OCI-LY1 (cell line): ENCODE measurements around the gene TACO1.

Experiments
- H2AFZ ChIP-seq: fragments of 200-600 bp; sonication (generic), shearing (Covaris generic); 2 replicates; pipeline ENCODE4 v1.6.0; 2014; ENCODE audit warnings: antibody characterized with exemption, mild to moderate bottlenecking, low read length
- H3F3A ChIP-seq: fragments of 200-600 bp; sonication (generic), shearing (Covaris generic); 2 replicates; pipeline ENCODE4 v1.6.0; 2014; ENCODE audit warnings: mild to moderate bottlenecking, antibody characterized with exemption, low read length, moderate library complexity; ENCODE audit not compliant: insufficient read depth
- H3K27ac ChIP-seq: fragments of 200-600 bp; sonication (generic); 2 replicates; pipeline ENCODE4 v1.5.1; 2014; ENCODE audit warnings: low read length, mixed run types, mild to moderate bottlenecking, low read depth; ENCODE audit not compliant: poor library complexity, severe bottlenecking
- H3K27me3 ChIP-seq: fragments of 200-600 bp; sonication (generic); 2 replicates; pipeline ENCODE4 v1.6.0; 2014; ENCODE audit warnings: antibody characterized with exemption, mild to moderate bottlenecking, low read length, moderate library complexity; ENCODE audit not compliant: insufficient read depth
- H3K36me3 ChIP-seq: fragments of 200-600 bp; sonication (generic); 2 replicates; pipeline ENCODE4 v1.6.1; 2014; ENCODE audit warnings: mild to moderate bottlenecking, antibody characterized with exemption, low read length, moderate library complexity, mixed read lengths; ENCODE audit not compliant: insufficient read depth
- H3K4me1 ChIP-seq: fragments of 200-600 bp; sonication (generic); 2 replicates; pipeline ENCODE4 v1.5.1; 2014; ENCODE audit warnings: mild to moderate bottlenecking, low read length, moderate library complexity; ENCODE audit not compliant: insufficient read depth, severe bottlenecking
- H3K4me2 ChIP-seq: fragments of 200-600 bp; sonication (generic), shearing (Covaris generic); 2 replicates; pipeline ENCODE4 v1.6.1; 2014; ENCODE audit warnings: low read length
- H3K4me3 ChIP-seq: fragments of 200-600 bp; sonication (generic); 2 replicates; pipeline ENCODE4 v1.5.1; 2014; ENCODE audit warnings: low read length, low read depth, mild to moderate bottlenecking, mixed read lengths; ENCODE audit not compliant: poor library complexity, severe bottlenecking
- H3K79me2 ChIP-seq: fragments of 200-600 bp; shearing (Covaris generic); 2 replicates; pipeline ENCODE4 v1.6.1; 2016; ENCODE audit warnings: mixed run types, low read length, mixed read lengths; ENCODE audit not compliant: insufficient read depth
- H3K9ac ChIP-seq: fragments of 200-600 bp; sonication (generic), shearing (Covaris generic); 2 replicates; pipeline ENCODE4 v1.6.1; 2014; ENCODE audit warnings: mild to moderate bottlenecking, low read length, mixed read lengths
- H3K9me2 ChIP-seq: fragments of 200-600 bp; sonication (generic), shearing (Covaris generic); 2 replicates; pipeline ENCODE4 v1.6.1; 2014; ENCODE audit warnings: low read depth, mild to moderate bottlenecking, low read length, mixed read lengths
- H3K9me3 ChIP-seq: fragments of 200-600 bp; shearing (Covaris generic); 2 replicates; pipeline ENCODE4 v1.6.1; 2014; ENCODE audit warnings: low read length, mixed read lengths
- H4K20me1 ChIP-seq: fragments of 200-600 bp; sonication (generic), shearing (Covaris generic); 2 replicates; pipeline ENCODE4 v1.6.0; 2016; ENCODE audit warnings: mild to moderate bottlenecking, low read length; ENCODE audit not compliant: insufficient read depth
- EZH2 ChIP-seq: fragments of 200-600 bp; sonication (generic), shearing (Covaris generic); IDR thresholded peaks from 2 replicates; pipeline ENCODE4 v1.8.0; 2017; ENCODE audit warnings: borderline replicate concordance, mixed run types, mild to moderate bottlenecking, antibody characterized with exemption, low read length, moderate library complexity, mixed read lengths
- TF ChIP-seq, protein P1 (sequence below): fragments of 200-600 bp; sonication (generic), shearing (Covaris generic); IDR thresholded peaks from 2 replicates; pipeline ENCODE4 v1.5.1; 2017; ENCODE audit warnings: mild to moderate bottlenecking, antibody characterized with exemption, low read length, moderate library complexity, mixed read lengths

The TACO1 gene

DNA sequence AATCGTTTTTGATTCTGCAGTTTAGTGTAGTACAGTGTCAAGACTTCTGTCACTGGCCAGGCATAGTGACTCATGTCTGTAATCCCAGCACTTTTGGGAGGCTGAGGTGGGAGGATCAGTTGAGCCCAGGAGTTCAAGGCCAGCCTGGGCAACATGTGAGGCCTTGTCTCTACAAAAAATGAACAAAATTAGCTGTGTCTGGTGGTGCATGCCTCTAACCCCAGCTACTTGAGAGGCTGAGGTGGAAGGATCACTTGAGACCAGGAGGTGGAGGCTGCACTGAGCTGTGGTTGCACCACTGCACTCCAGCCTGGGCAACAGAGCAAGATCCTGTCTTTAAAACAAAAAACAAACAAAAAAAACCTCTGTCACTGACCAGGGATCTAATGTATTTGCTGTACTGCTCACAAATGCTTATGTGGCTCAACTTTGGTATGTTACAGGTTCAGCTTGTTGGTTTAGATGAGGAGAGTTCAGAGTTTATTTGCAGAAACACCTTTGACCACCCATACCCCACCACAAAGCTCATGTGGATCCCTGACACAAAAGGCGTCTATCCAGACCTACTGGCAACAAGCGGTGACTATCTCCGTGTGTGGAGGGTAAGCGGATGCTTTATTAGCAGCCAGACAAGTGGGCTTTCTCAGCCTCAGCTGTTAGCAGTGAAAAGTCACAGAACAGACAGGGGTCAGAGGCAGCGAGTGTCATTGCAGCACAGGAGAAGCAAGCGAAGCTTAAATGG, 22.5 kb upstream of the TACO1 start:
- no peak overlapping the region for H3K9ac ChIP-seq
- H3K4me2 ChIP-seq: no peak overlapping the region
- H3K4me3 ChIP-seq: no peak overlapping the region
- H4K20me1 ChIP-seq: no peaks in the 10 kb centered on the region
- no peak overlapping the region for H2AFZ ChIP-seq
- H3K79me2 ChIP-seq: peaks cover 3% of the 10 kb centered on the region; the same call in 1 of the 2 replicates
- peaks cover 44% of the 10 kb centered on the region for H3K36me3 ChIP-seq
- no peaks in the 10 kb centered on the region for H3K9me2 ChIP-seq
- H3K27me3 ChIP-seq: no peaks in the 10 kb centered on the region
- H3K27ac ChIP-seq: no peak overlapping the region
- H3F3A ChIP-seq: no peaks in the 10 kb centered on the region
- H3K4me1 ChIP-seq: no peaks in the 10 kb centered on the region
- H3K9me3 ChIP-seq: no peaks in the 10 kb centered on the region
- TF ChIP-seq, protein P1, sequence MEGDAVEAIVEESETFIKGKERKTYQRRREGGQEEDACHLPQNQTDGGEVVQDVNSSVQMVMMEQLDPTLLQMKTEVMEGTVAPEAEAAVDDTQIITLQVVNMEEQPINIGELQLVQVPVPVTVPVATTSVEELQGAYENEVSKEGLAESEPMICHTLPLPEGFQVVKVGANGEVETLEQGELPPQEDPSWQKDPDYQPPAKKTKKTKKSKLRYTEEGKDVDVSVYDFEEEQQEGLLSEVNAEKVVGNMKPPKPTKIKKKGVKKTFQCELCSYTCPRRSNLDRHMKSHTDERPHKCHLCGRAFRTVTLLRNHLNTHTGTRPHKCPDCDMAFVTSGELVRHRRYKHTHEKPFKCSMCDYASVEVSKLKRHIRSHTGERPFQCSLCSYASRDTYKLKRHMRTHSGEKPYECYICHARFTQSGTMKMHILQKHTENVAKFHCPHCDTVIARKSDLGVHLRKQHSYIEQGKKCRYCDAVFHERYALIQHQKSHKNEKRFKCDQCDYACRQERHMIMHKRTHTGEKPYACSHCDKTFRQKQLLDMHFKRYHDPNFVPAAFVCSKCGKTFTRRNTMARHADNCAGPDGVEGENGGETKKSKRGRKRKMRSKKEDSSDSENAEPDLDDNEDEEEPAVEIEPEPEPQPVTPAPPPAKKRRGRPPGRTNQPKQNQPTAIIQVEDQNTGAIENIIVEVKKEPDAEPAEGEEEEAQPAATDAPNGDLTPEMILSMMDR: no peak
- no peak for TF ChIP-seq EZH2

DNA sequence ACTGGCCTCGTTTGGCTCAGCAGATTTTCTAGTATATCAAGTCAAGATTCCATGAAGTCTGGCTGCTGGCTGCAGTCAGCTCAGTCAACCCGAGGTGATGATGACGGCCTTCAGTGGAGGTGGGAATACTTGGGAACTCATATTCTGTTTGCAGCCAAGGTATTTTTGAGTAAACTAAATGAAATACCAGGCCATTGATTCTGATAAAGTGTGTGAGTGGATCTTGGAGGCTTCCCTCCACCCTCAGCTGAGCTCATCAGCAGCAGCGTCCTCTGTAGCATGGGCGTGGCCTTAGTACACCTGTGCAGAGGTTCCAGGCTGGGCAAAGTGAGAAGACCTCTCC, 22.0 kb upstream of the TACO1 start:
- H3K27me3 ChIP-seq: no peaks in the 10 kb centered on the region
- peaks cover 50% of the 10 kb centered on the region for H3K36me3 ChIP-seq
- H4K20me1 ChIP-seq: no peaks in the 10 kb centered on the region
- H3K4me2 ChIP-seq: no peak overlapping the region
- no peaks in the 10 kb centered on the region for H3K4me1 ChIP-seq
- TF ChIP-seq EZH2: no peak
- TF ChIP-seq, protein P1: no peak
- no peak overlapping the region for H2AFZ ChIP-seq
- H3K27ac ChIP-seq: no peak overlapping the region
- no peak overlapping the region for H3K9ac ChIP-seq
- no peak overlapping the region for H3K4me3 ChIP-seq
- no peaks in the 10 kb centered on the region for H3K9me3 ChIP-seq
- H3K79me2 ChIP-seq: peaks cover 3% of the 10 kb centered on the region; the same call in 1 of the 2 replicates
- no peaks in the 10 kb centered on the region for H3F3A ChIP-seq
- H3K9me2 ChIP-seq: no peaks in the 10 kb centered on the region

DNA sequence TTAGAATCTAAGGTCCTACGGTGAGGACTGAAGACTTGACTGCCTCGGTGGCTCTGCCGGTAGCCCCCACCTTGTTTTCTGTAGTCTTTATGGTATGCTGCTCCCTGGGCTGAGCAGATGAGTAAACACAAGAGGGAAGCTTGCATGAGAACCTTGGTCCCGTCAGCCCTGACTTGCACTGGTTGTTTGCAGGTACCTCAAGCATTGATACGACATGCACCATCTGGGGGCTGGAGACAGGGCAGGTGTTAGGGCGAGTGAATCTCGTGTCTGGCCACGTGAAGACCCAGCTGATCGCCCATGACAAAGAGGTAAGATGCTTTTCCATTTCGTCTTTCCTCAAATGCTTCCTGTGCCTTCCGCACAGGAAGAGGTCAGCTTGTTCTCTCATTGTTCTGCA, 21.1 kb upstream of the TACO1 start:
- no peak for TF ChIP-seq EZH2
- TF ChIP-seq, protein P1: no peak
- H3K9ac ChIP-seq: no peak overlapping the region
- H3K4me3 ChIP-seq: no peak overlapping the region
- no peak overlapping the region for H3K27ac ChIP-seq
- no peak overlapping the region for H2AFZ ChIP-seq
- H3K27me3 ChIP-seq: no peaks in the 10 kb centered on the region
- H3K9me3 ChIP-seq: no peaks in the 10 kb centered on the region
- H3K4me1 ChIP-seq: no peaks in the 10 kb centered on the region
- no peak overlapping the region for H3K4me2 ChIP-seq
- no peaks in the 10 kb centered on the region for H3K9me2 ChIP-seq
- H3K36me3 ChIP-seq: peaks cover 58% of the 10 kb centered on the region
- no peaks in the 10 kb centered on the region for H3F3A ChIP-seq
- H4K20me1 ChIP-seq: no peaks in the 10 kb centered on the region
- no peaks in the 10 kb centered on the region; the same call in 1 of the 2 replicates for H3K79me2 ChIP-seq
